Esophagus muscularis mucosa (tissue), 4 donors: Measurements from ENCODE around the gene TCP11. TPM values are rescaled to one million over a fixed set of nuclear protein-coding genes. Genes with fewer than 3 reads are reported as not detected.
"Not testable (repeated sequence)": the region's sequence is repeated elsewhere in the genome, so short reads cannot be mapped to it uniquely, and the experiment has no call there.

Experiments used
- DNase-seq: peaks from one replicate; pipeline ENCODE4 v3.0.0-alpha.2; 2017; ENCODE audit errors: extremely low spot score
- H3K27ac ChIP-seq, 4 donors: fragments of 200-600 bp; sonication (generic); replicated peaks in 1 of 4; 1 replicate in 3 of 4; 2 replicates in 1 of 4; pipeline ENCODE4 v1.5.1; 2016 to 2019; ENCODE audit warnings: mild to moderate bottlenecking in 1 of 4
- H3K27me3 ChIP-seq, 4 donors: fragments of 200-600 bp; sonication (generic); one replicate each; pipeline versions ENCODE4 v1.5.1 to v1.6.0; 2016 to 2019
- H3K36me3 ChIP-seq, 4 donors: fragments of 200-600 bp; sonication (generic); one replicate each; pipeline ENCODE4 v1.5.1; 2016 to 2019
- H3K4me1 ChIP-seq, 4 donors: fragments of 200-600 bp; sonication (generic); one replicate each; pipeline ENCODE4 v1.5.1; 2016 to 2019
- H3K4me3 ChIP-seq, 4 donors: fragments of 200-600 bp; sonication (generic); 1 replicate in 2 of 4; 2 replicates in 2 of 4; pipeline ENCODE4 v1.5.1; 2016 to 2019; ENCODE audit warnings: mild to moderate bottlenecking in 4 of 4, moderate library complexity in 1 of 4
- H3K9me3 ChIP-seq, 4 donors: fragments of 200-600 bp; sonication (generic); 1 replicate in 3 of 4; 2 replicates in 1 of 4; pipeline ENCODE4 v1.5.1; 2016 to 2019
- EP300 ChIP-seq: sonication (generic); formaldehyde crosslinking; IDR thresholded peaks from one replicate; pipeline ENCODE4 v1.6.1; 2017; ENCODE audit warnings: antibody characterized with exemption
- POLR2A ChIP-seq: fragments of 450-650 bp; IDR thresholded peaks from one replicate; pipeline ENCODE4 v1.6.1; 2017; ENCODE audit warnings: antibody characterized with exemption, moderate library complexity, mild to moderate bottlenecking, low read depth
- POLR2AphosphoS5 ChIP-seq, 2 donors: sonication (generic); formaldehyde crosslinking; IDR thresholded peaks; one replicate each; pipeline ENCODE4 v1.6.1; 2017; ENCODE audit warnings: antibody characterized with exemption in 2 of 2
- WGBS: methylation state at CpG from one replicate; pipeline ENCODE4 v1.1.5; 2018; 5-methylcytosine and 5-hydroxymethylcytosine counted together
- intact Hi-C: fragments of 100-400 bp; cut with DNase I; formaldehyde crosslinking; loops from one replicate; pipeline ENCODE4 v1.15.1; 2023
- total RNA-seq, 4 donors: library from RNA; depleted of rRNA; stranded (reverse); fragments of >200 nt; gene quantifications; one replicate each; pipeline versions ENCODE4 v1.1.0 to v1.2.1, GENCODE V29; 2016
- TF ChIP-seq, protein P1 (sequence below), 3 experiments: fragments of 200-600 bp in 2 of 3; fragments of 450-650 bp in 1 of 3; sonication (generic) in 2 of 3; IDR thresholded peaks; one replicate each; pipeline ENCODE4 v1.5.1; 2017 to 2019; ENCODE audit warnings: antibody characterized with exemption in 3 of 3, mild to moderate bottlenecking in 2 of 3, moderate library complexity in 1 of 3

Gene TCP11
- total RNA-seq, 4 donors from 2014 or later: 0.75 to 1.1 (median 0.83) TPM; not detected in 1

DNA sequence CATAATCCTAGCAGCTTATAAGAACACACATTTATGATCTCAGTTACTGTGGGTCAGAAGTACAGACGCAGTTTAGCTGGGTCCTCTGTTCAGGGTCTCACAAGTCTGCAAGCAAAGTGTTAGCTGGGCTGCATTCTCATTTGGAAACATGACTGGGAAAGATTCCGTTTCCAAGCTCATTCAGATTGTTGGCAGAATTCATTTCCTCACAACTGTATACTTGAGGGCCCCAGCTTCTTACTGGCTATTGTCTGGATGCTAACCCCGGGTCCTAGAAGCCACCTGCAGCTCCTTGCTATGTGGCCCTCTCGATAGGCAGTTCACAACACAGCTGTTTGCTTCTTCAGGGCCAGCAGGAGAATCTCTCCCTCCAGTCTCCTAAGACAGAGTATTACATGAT lies 13.1 kb downstream of the TCP11 start:
- WGBS: 67% methylated on average over 4 of the region's 4 CpGs
- no peak overlapping the region for H3K27ac ChIP-seq
- TF ChIP-seq EP300: no peak
- TF ChIP-seq, protein P1, sequence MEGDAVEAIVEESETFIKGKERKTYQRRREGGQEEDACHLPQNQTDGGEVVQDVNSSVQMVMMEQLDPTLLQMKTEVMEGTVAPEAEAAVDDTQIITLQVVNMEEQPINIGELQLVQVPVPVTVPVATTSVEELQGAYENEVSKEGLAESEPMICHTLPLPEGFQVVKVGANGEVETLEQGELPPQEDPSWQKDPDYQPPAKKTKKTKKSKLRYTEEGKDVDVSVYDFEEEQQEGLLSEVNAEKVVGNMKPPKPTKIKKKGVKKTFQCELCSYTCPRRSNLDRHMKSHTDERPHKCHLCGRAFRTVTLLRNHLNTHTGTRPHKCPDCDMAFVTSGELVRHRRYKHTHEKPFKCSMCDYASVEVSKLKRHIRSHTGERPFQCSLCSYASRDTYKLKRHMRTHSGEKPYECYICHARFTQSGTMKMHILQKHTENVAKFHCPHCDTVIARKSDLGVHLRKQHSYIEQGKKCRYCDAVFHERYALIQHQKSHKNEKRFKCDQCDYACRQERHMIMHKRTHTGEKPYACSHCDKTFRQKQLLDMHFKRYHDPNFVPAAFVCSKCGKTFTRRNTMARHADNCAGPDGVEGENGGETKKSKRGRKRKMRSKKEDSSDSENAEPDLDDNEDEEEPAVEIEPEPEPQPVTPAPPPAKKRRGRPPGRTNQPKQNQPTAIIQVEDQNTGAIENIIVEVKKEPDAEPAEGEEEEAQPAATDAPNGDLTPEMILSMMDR (IDR thresholded peaks at IDR 0.05): no peak
- no peak for TF ChIP-seq POLR2AphosphoS5 (IDR thresholded peaks at IDR 0.05)
- no peak for TF ChIP-seq POLR2A
- H3K27me3 ChIP-seq: no peaks in the 10 kb centered on the region
- no peaks in the 10 kb centered on the region for H3K36me3 ChIP-seq
- peaks cover 0 to under 1% (median 0%) of the 10 kb centered on the region in 4 donors for H3K9me3 ChIP-seq
- DNase-seq: no peak
- intact Hi-C loops: no loop called here
- H3K4me3 ChIP-seq: no peak overlapping the region
- no peaks in the 10 kb centered on the region for H3K4me1 ChIP-seq

DNA sequence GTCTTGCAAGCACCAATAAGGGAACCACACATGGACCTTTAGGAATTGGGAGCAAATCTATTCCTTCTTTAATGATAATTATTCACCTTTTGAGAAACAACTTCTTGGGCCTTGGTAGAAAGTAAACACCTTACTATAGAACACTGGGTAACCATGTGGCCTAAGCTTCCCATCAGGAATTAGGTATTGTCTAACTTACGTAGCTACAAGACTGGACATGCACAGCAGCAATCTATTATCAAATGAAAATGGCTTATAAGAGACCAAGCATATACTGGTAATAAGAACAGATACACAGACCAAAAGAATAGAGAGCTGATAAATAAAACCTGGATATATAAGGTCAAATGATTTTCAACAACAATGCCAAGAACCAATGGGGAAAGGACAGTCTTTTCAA lies 16.8 kb downstream of the TCP11 start:
- WGBS: 100% methylated on average over 1 of the region's 1 CpG
- intact Hi-C loops: no loop called here
- no peak for DNase-seq
- H3K36me3 ChIP-seq: no peaks in the 10 kb centered on the region
- H3K9me3 ChIP-seq: peaks cover 0 to 3% (median 0%) of the 10 kb centered on the region in 4 donors
- no peak for TF ChIP-seq EP300
- no peak for TF ChIP-seq POLR2AphosphoS5 (IDR thresholded peaks at IDR 0.05)
- TF ChIP-seq POLR2A: no peak
- TF ChIP-seq, protein P1 (IDR thresholded peaks at IDR 0.05): no peak
- H3K4me3 ChIP-seq: no peak overlapping the region
- H3K4me1 ChIP-seq: no peaks in the 10 kb centered on the region
- no peak overlapping the region for H3K27ac ChIP-seq
- H3K27me3 ChIP-seq: no peaks in the 10 kb centered on the region

DNA sequence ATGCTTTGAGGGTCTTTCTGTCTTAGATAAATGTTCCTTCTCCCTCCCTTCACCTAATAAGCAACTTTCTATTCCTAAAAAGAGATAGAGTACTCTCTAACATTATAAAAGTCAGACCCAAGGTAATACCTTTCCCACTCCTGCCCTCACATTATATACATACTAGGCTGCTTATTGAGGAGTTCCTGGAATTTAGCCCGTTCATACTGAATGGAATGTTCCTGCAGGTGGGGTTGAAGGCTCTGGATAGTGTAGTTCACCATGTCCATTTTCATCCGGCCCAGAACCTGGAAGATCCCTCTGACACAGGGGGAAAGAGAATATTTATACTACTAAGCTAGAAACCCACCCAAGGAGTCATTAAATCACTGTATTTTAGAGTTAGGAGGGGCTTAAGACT lies 20.4 kb downstream of the TCP11 start:
- Histone ChIP-seq H3K27me3 (no peaks in the 10 kb centered on the region), H3K4me3 (no peak overlapping the region), H3K27ac (no peak overlapping the region), H3K9me3 (peaks cover 0 to 3% (median 0%) of the 10 kb centered on the region in 4 donors), H3K4me1 (no peaks in the 10 kb centered on the region), H3K36me3 (no peaks in the 10 kb centered on the region)
- WGBS: 84% methylated on average over 2 of the region's 2 CpGs
- TF ChIP-seq, protein P1 (IDR thresholded peaks at IDR 0.05): no peak
- TF ChIP-seq POLR2AphosphoS5 (IDR thresholded peaks at IDR 0.05) (no peak), POLR2A (no peak), EP300 (no peak)
- no peak for DNase-seq
- intact Hi-C loops: no loop called here

DNA sequence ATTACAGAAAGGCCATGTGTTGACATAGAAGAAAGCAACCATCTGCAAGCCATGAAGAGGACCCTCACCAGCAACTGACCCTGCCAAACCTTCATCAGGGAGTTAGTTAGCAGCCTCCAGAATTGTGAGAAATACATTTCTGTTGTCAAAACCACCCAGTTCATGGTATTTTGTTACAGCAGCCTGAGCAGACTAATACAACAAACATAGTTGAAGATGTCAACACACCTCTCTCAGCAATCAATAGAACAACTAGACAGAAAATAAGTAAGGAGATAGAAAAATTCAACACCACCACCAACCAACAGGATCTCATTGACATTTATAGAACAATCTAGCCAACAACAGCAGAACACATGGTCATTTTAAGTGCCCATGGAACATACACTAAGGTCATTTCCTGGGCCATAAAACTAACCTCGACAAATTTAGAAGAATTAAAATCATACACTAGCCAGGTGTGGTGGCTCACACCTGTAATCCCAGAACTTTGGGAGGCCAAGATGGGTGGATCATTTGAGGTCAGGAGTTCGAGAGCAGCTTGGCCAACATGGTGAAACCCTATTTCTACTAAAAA lies 32.7 kb downstream of the TCP11 start:
- H3K4me1 ChIP-seq: no peaks in the 10 kb centered on the region
- no peak for DNase-seq
- TF ChIP-seq POLR2AphosphoS5 (IDR thresholded peaks at IDR 0.05): no peak
- TF ChIP-seq, protein P1 (IDR thresholded peaks at IDR 0.05): no peak
- no peak for TF ChIP-seq POLR2A
- no peak overlapping the region for H3K4me3 ChIP-seq
- intact Hi-C loops: no loop called here
- no peaks in the 10 kb centered on the region for H3K27me3 ChIP-seq
- 95% methylated on average over 2 of the region's 2 CpGs for WGBS
- peaks cover 0 to 8% (median 3%) of the 10 kb centered on the region in 4 donors for H3K9me3 ChIP-seq
- H3K36me3 ChIP-seq: no peaks in the 10 kb centered on the region
- no peak overlapping the region for H3K27ac ChIP-seq

DNA sequence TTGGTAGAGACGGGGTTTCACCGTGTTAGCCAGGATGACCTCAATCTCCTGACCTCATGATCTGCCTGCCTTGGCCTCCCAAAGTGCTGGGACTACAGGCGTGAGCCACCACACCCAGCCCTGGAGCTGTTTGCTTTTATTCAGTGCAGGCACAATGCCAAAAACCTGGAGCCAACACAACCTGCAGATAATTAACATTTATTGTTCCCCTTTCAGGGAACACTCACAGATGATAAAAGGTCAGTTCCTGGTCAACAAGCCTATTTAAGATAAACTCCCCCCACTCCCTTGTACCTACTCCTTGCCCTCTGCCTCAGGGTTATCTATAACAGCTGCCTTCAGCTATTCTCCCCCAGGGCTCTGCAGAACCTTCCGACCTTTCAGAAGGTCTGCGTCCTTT lies 33.4 kb downstream of the TCP11 start:
- H3K4me1 ChIP-seq, intact Hi-C loops: not testable (repeated sequence)
- 70% methylated on average over 5 of the region's 5 CpGs for WGBS

DNA sequence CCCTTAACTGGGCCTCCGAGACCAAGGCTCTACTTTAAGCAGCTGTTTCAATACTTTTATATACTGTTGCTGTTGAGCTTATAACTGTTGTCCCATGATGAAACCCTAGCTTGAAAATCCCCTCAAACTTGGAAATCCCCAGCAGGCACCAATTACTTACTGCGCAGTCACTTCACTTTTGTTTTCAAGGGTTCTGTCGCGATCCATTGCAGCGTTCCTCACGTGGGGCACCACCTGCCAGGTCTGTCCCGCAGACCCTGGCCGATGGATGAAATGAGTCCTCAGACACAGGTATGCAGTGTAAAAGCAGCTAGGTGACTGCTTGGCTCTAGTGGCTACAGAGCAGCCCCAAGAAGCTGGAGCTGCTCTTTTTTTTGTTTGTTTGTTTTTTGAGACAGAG lies 33.9 kb downstream of the TCP11 start:
- H3K27me3 ChIP-seq, intact Hi-C loops, H3K4me3 ChIP-seq, H3K4me1 ChIP-seq, H3K27ac ChIP-seq, DNase-seq, H3K9me3 ChIP-seq, H3K36me3 ChIP-seq: not testable (repeated sequence)
- WGBS: 85% methylated on average over 8 of the region's 8 CpGs

More for the DNA sequence above, 33.4 kb downstream of the TCP11 start:
- H3K27ac ChIP-seq, H3K4me3 ChIP-seq, H3K9me3 ChIP-seq, H3K36me3 ChIP-seq, DNase-seq, H3K27me3 ChIP-seq: not testable (repeated sequence)

DNA sequence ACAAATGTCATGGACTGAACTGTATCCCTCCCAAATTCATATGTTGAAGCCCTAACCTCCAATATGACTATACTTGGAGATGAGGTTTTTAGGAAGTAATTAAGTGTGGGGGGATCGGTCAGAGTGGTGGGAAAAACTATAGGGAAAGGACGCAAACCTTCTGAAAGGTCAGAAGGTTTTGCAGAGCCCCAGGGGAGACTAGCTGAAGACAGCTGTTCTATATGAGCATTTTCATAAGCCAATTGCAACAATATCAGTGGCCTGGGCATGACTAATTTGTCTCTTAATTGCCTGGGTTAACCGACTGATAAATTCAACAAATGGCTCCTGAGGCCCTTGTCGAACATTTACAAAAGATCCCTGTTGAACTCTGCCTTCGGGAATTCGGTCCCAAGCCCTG lies 35.1 kb downstream of the TCP11 start:
- H3K36me3 ChIP-seq, H3K27me3 ChIP-seq, H3K9me3 ChIP-seq, H3K27ac ChIP-seq, DNase-seq, H3K4me3 ChIP-seq, H3K4me1 ChIP-seq, intact Hi-C loops: not testable (repeated sequence)
- WGBS: 90% methylated on average over 6 of the region's 6 CpGs
